ENCODE results near the gene CWC25.
"Not testable (repeated sequence)": the region's sequence is repeated elsewhere in the genome, so short reads cannot be mapped to it uniquely, and the experiment has no call there.

CWC25 gene

GRCh38 chr17:38825762-38826247, 684 bp upstream of the CWC25 start:
- peak overlapping the region; percentile 4 for H2AFZ ChIP-seq (ENCODE audit: low read depth, low read length)
- H3K27me3 ChIP-seq (ENCODE audit: insufficient read depth, low read length): no peaks in the 10 kb centered on the region
- H3K4me3 ChIP-seq (ENCODE audit: low read length): peak overlapping the region; percentile 95
- H3K36me3 ChIP-seq (ENCODE audit: insufficient read depth, low read length): peaks cover 6% of the 10 kb centered on the region
- H3K9me3 ChIP-seq (ENCODE audit: low read length): no peaks in the 10 kb centered on the region
- H3K4me1 ChIP-seq (ENCODE audit: insufficient read depth, low read length): peaks cover 16% of the 10 kb centered on the region

- Histone ChIP-seq H3K36me3 (ENCODE audit: insufficient read depth, low read length) (peaks cover 46% of the 10 kb centered on the region), H3K4me1 (ENCODE audit: insufficient read depth, low read length) (no peaks in the 10 kb centered on the region), H2AFZ (ENCODE audit: low read depth, low read length) (no peak overlapping the region), H3K9me3 (ENCODE audit: low read length) (no peaks in the 10 kb centered on the region), H3K4me3 (ENCODE audit: low read length) (no peak overlapping the region), H3K27me3 (ENCODE audit: insufficient read depth, low read length) (no peaks in the 10 kb centered on the region)
These were observed 9.4 kb downstream of the CWC25 start for GRCh38 chr17:38815576-38816193.

GRCh38 chr17:38809828-38810227, 15.3 kb downstream of the CWC25 start:
- H3K9me3 ChIP-seq (ENCODE audit: low read length): no peaks in the 10 kb centered on the region
- H3K4me1 ChIP-seq (ENCODE audit: insufficient read depth, low read length): no peaks in the 10 kb centered on the region
- no peaks in the 10 kb centered on the region for H3K27me3 ChIP-seq (ENCODE audit: insufficient read depth, low read length)
- H3K4me3 ChIP-seq (ENCODE audit: low read length): no peak overlapping the region
- H2AFZ ChIP-seq (ENCODE audit: low read depth, low read length): no peak overlapping the region
- peaks cover 58% of the 10 kb centered on the region for H3K36me3 ChIP-seq (ENCODE audit: insufficient read depth, low read length)

- Histone ChIP-seq H3K27me3 (ENCODE audit: insufficient read depth, low read length) (no peaks in the 10 kb centered on the region), H3K4me3 (ENCODE audit: low read length) (peak overlapping the region; percentile 97), H2AFZ (ENCODE audit: low read depth, low read length) (no peak overlapping the region), H3K4me1 (ENCODE audit: insufficient read depth, low read length) (peaks cover 22% of the 10 kb centered on the region), H3K36me3 (ENCODE audit: insufficient read depth, low read length) (peaks cover 44% of the 10 kb centered on the region), H3K9me3 (ENCODE audit: low read length) (no peaks in the 10 kb centered on the region)
These were observed 24.8 kb downstream of the CWC25 start for GRCh38 chr17:38800237-38800760.

GRCh38 chr17:38799501-38800236, 25.5 kb downstream of the CWC25 start, which contains the start of gene PIP4K2B:
Gene PIP4K2B (minus strand): TSS chr17:38799556. CDS start chr17:38799424, 132 bp downstream.
- H3K4me1 ChIP-seq (ENCODE audit: insufficient read depth, low read length): peaks cover 22% of the 10 kb centered on the region
- peaks cover 43% of the 10 kb centered on the region for H3K36me3 ChIP-seq (ENCODE audit: insufficient read depth, low read length)
- peak within 1 kb of the TSS; percentile 97 for H3K4me3 ChIP-seq (ENCODE audit: low read length)
- no peak within 1 kb of the TSS for H2AFZ ChIP-seq (ENCODE audit: low read depth, low read length)
- no peaks in the 10 kb centered on the region for H3K9me3 ChIP-seq (ENCODE audit: low read length)
- H3K27me3 ChIP-seq (ENCODE audit: insufficient read depth, low read length): no peaks in the 10 kb centered on the region

GRCh38 chr17:38798614-38799500, 26.3 kb downstream of the CWC25 start:
- Histone ChIP-seq H3K36me3 (ENCODE audit: insufficient read depth, low read length) (peaks cover 38% of the 10 kb centered on the region), H3K4me3 (ENCODE audit: low read length) (peak overlapping the region; percentile 97), H3K4me1 (ENCODE audit: insufficient read depth, low read length) (peaks cover 22% of the 10 kb centered on the region), H3K9me3 (ENCODE audit: low read length) (no peaks in the 10 kb centered on the region), H3K27me3 (ENCODE audit: insufficient read depth, low read length) (no peaks in the 10 kb centered on the region), H2AFZ (ENCODE audit: low read depth, low read length) (no peak overlapping the region)

GRCh38 chr17:38797828-38798227, 27.3 kb downstream of the CWC25 start:
- Histone ChIP-seq H3K4me1 (ENCODE audit: insufficient read depth, low read length) (peaks cover 22% of the 10 kb centered on the region), H3K36me3 (ENCODE audit: insufficient read depth, low read length) (peaks cover 34% of the 10 kb centered on the region), H3K27me3 (ENCODE audit: insufficient read depth, low read length) (no peaks in the 10 kb centered on the region), H3K4me3 (ENCODE audit: low read length) (peak overlapping the region; percentile 97), H2AFZ (ENCODE audit: low read depth, low read length) (no peak overlapping the region), H3K9me3 (ENCODE audit: low read length) (no peaks in the 10 kb centered on the region)

- peaks cover 22% of the 10 kb centered on the region for H3K4me1 ChIP-seq (ENCODE audit: insufficient read depth, low read length)
- H3K9me3 ChIP-seq (ENCODE audit: low read length): no peaks in the 10 kb centered on the region
- H3K36me3 ChIP-seq (ENCODE audit: insufficient read depth, low read length): peaks cover 34% of the 10 kb centered on the region
- no peaks in the 10 kb centered on the region for H3K27me3 ChIP-seq (ENCODE audit: insufficient read depth, low read length)
- H2AFZ ChIP-seq (ENCODE audit: low read depth, low read length): no peak overlapping the region
- no peak overlapping the region for H3K4me3 ChIP-seq (ENCODE audit: low read length)
These were observed 28.0 kb downstream of the CWC25 start for GRCh38 chr17:38797158-38797490.

GRCh38 chr17:38796451-38797157, 28.5 kb downstream of the CWC25 start:
- H3K27me3 ChIP-seq (ENCODE audit: insufficient read depth, low read length): no peaks in the 10 kb centered on the region
- H3K4me3 ChIP-seq (ENCODE audit: low read length): no peak overlapping the region
- peaks cover 22% of the 10 kb centered on the region for H3K4me1 ChIP-seq (ENCODE audit: insufficient read depth, low read length)
- H2AFZ ChIP-seq (ENCODE audit: low read depth, low read length): no peak overlapping the region
- peaks cover 31% of the 10 kb centered on the region for H3K36me3 ChIP-seq (ENCODE audit: insufficient read depth, low read length)
- H3K9me3 ChIP-seq (ENCODE audit: low read length): no peaks in the 10 kb centered on the region

- peaks cover 27% of the 10 kb centered on the region for H3K4me1 ChIP-seq (ENCODE audit: insufficient read depth, low read length)
- no peaks in the 10 kb centered on the region for H3K9me3 ChIP-seq (ENCODE audit: low read length)
- no peaks in the 10 kb centered on the region for H3K27me3 ChIP-seq (ENCODE audit: insufficient read depth, low read length)
- H3K4me3 ChIP-seq (ENCODE audit: low read length): no peak overlapping the region
- H2AFZ ChIP-seq (ENCODE audit: low read depth, low read length): no peak overlapping the region
- peaks cover 24% of the 10 kb centered on the region for H3K36me3 ChIP-seq (ENCODE audit: insufficient read depth, low read length)
These were observed 30.9 kb downstream of the CWC25 start for GRCh38 chr17:38794221-38794620.

GRCh38 chr17:38791162-38791561, 34.0 kb downstream of the CWC25 start:
- peaks cover 28% of the 10 kb centered on the region for H3K36me3 ChIP-seq (ENCODE audit: insufficient read depth, low read length)
- peaks cover 15% of the 10 kb centered on the region for H3K4me1 ChIP-seq (ENCODE audit: insufficient read depth, low read length)
- no peaks in the 10 kb centered on the region for H3K27me3 ChIP-seq (ENCODE audit: insufficient read depth, low read length)
- H3K9me3 ChIP-seq (ENCODE audit: low read length): no peaks in the 10 kb centered on the region
- no peak overlapping the region for H2AFZ ChIP-seq (ENCODE audit: low read depth, low read length)
- no peak overlapping the region for H3K4me3 ChIP-seq (ENCODE audit: low read length)

- not testable (repeated sequence) for H3K9me3 ChIP-seq (ENCODE audit: low read length); H2AFZ ChIP-seq (ENCODE audit: low read depth, low read length); H3K4me3 ChIP-seq (ENCODE audit: low read length); H3K27me3 ChIP-seq (ENCODE audit: insufficient read depth, low read length)
- peaks cover 32% of the 10 kb centered on the region for H3K36me3 ChIP-seq (ENCODE audit: insufficient read depth, low read length)
- peaks cover 15% of the 10 kb centered on the region for H3K4me1 ChIP-seq (ENCODE audit: insufficient read depth, low read length)
These were observed 34.9 kb downstream of the CWC25 start for GRCh38 chr17:38790148-38790707.
